HT1080 (cell line): ENCODE data around the gene PHYKPL. TPM values are rescaled to one million over a fixed set of nuclear protein-coding genes. Genes with fewer than 3 reads are reported as not detected.

Source experiments
- DNase-seq: peaks from one replicate; pipeline ENCODE4 v3.0.0-alpha.2; 2015; ENCODE audit warnings: low read depth
- total RNA-seq: library from RNA; depleted of rRNA; stranded (reverse); fragments of >200 nt; shearing (Covaris generic); gene quantifications from 2 replicates; pipeline ENCODE4 v1.2.3, GENCODE V29; 2014; rRNA removed

Gene PHYKPL
- total RNA-seq, 1 experiment from 2014 or later = 11.8 TPM

GRCh38 chr5:178192787-178193186 is 39.8 kb downstream of the PHYKPL start:
- DNase-seq = no peak

- no peak for DNase-seq
These were observed 40.4 kb downstream of the PHYKPL start for GRCh38 chr5:178192244-178192643.

GRCh38 chr5:178191661-178192060 is 40.9 kb downstream of the PHYKPL start:
- DNase-seq = no peak

- DNase-seq = no peak
These were observed 43.2 kb downstream of the PHYKPL start for GRCh38 chr5:178189433-178189832.

GRCh38 chr5:178187014-178187413 is 45.6 kb downstream of the PHYKPL start, which contains the start of gene GMCL2:
TSS of gene GMCL2 (minus strand) at chr5:178187371. CDS start at chr5:178187299, 72 bp downstream.
- no peak for DNase-seq

GRCh38 chr5:178186427-178186826 is 46.2 kb downstream of the PHYKPL start:
- no peak for DNase-seq

- no peak for DNase-seq
These were observed 50.3 kb downstream of the PHYKPL start for GRCh38 chr5:178182158-178182876.

GRCh38 chr5:178180141-178180863 is 52.3 kb downstream of the PHYKPL start:
- DNase-seq = no peak

- DNase-seq = no peak
These were observed 55.0 kb downstream of the PHYKPL start for GRCh38 chr5:178177569-178177968.

- DNase-seq = no peak
These were observed 55.8 kb downstream of the PHYKPL start for GRCh38 chr5:178176791-178177190.

GRCh38 chr5:178174456-178174855 is 58.1 kb downstream of the PHYKPL start:
- DNase-seq = no peak

- DNase-seq = no peak
These were observed 62.1 kb downstream of the PHYKPL start for GRCh38 chr5:178170455-178170854.

GRCh38 chr5:178165581-178165980 is 67.0 kb downstream of the PHYKPL start:
- DNase-seq = no peak

- DNase-seq = peak; percentile 66
These were observed 68.5 kb downstream of the PHYKPL start for GRCh38 chr5:178163772-178164735.

- no peak for DNase-seq
These were observed 70.1 kb downstream of the PHYKPL start for GRCh38 chr5:178162481-178162880.

GRCh38 chr5:178160176-178160575 is 72.4 kb downstream of the PHYKPL start:
- DNase-seq = no peak

Other genes with a start within 250 kb of the PHYKPL start
- not detected in 2 replicates for gene PROP1, start 236.6 kb downstream of the PHYKPL start, total RNA-seq
- 0.03 and 0.08 TPM in 2 replicates for gene N4BP3, start 119.3 kb downstream of the PHYKPL start, total RNA-seq
- 23.0 and 24.4 TPM in 2 replicates for gene RMND5B, start 101.8 kb downstream of the PHYKPL start, total RNA-seq
- 521 and 563 TPM in 2 replicates for gene NHP2, start 78.9 kb downstream of the PHYKPL start, total RNA-seq
- gene GMCL2, start 45.4 kb downstream of the PHYKPL start, total RNA-seq = not detected in 2 replicates
- 142 and 170 TPM in 2 replicates for gene HNRNPAB, start 28.3 kb downstream of the PHYKPL start, total RNA-seq